ENCODE results near the gene VWA2.

GRCh38 chr10:114258274-114258840 is 19.3 kb downstream of the VWA2 start:
- TF ChIP-seq, protein P1, sequence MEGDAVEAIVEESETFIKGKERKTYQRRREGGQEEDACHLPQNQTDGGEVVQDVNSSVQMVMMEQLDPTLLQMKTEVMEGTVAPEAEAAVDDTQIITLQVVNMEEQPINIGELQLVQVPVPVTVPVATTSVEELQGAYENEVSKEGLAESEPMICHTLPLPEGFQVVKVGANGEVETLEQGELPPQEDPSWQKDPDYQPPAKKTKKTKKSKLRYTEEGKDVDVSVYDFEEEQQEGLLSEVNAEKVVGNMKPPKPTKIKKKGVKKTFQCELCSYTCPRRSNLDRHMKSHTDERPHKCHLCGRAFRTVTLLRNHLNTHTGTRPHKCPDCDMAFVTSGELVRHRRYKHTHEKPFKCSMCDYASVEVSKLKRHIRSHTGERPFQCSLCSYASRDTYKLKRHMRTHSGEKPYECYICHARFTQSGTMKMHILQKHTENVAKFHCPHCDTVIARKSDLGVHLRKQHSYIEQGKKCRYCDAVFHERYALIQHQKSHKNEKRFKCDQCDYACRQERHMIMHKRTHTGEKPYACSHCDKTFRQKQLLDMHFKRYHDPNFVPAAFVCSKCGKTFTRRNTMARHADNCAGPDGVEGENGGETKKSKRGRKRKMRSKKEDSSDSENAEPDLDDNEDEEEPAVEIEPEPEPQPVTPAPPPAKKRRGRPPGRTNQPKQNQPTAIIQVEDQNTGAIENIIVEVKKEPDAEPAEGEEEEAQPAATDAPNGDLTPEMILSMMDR (conservative IDR thresholded peaks at IDR 0.05; ENCODE audit: low read depth, low read length): no peak
- TF ChIP-seq CHD1 (IDR thresholded peaks at IDR 0.05; ENCODE audit: low read depth, low read length) (no peak), USF2 (IDR thresholded peaks at IDR 0.05; ENCODE audit: low read depth, low read length) (no peak), POLR2A (IDR thresholded peaks at IDR 0.05; ENCODE audit: low read depth, low read length) (no peak), SMC3 (IDR thresholded peaks at IDR 0.05; ENCODE audit: low read depth, low read length) (no peak), RCOR1 (IDR thresholded peaks at IDR 0.05; ENCODE audit: insufficient replicate concordance, low read length) (no peak), ELK1 (IDR thresholded peaks at IDR 0.05; ENCODE audit: borderline replicate concordance, low read depth, low read length) (no peak), MAFK (IDR thresholded peaks at IDR 0.05; ENCODE audit: low read depth, low read length) (no peak), CEBPB (IDR thresholded peaks at IDR 0.05; ENCODE audit: low read depth, low read length) (no peak), BHLHE40 (IDR thresholded peaks at IDR 0.05; ENCODE audit: low read depth, low read length) (no peak), RAD21 (IDR thresholded peaks at IDR 0.05; ENCODE audit: low read length) (no peak), MXI1 (IDR thresholded peaks at IDR 0.05; ENCODE audit: borderline replicate concordance, low read depth, low read length) (no peak), NFE2L2 (IDR thresholded peaks at IDR 0.05; ENCODE audit: low read depth, low read length) (no peak), RFX5 (IDR thresholded peaks at IDR 0.05; ENCODE audit: low read depth, low read length) (no peak)
